ENCODE data around the gene SPINDOC. TPM values are rescaled to one million over a fixed set of nuclear protein-coding genes. Genes with fewer than 3 reads are reported as not detected.

SPINDOC gene
- total and polyA plus RNA-seq, 9 donors, result 12.1 to 32.9 (median 24.4) TPM

DNA sequence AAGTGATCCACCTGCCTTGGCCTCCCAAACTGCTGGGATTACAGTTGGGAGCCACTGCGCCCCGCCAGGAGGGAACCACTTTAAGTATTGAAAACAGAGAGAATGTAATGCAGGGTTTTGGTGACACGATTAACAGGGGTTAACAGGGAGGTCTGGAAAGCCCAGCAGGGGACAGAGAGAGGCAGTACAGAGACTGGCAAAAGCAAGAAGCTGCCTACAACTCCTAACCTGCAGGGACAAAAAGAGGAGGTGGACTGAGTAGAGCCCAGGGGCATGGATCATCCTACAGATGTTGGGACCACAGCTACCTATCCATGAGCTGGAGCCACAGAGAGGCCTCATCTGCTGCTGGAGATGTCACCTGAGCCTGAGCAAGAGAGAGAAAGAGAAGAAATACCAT, 1.7 kb upstream of the SPINDOC start:
- H3K27ac ChIP-seq (ENCODE audit: low read length), result no peak overlapping the region
- H3K4me1 ChIP-seq (ENCODE audit: control insufficient read depth, insufficient read depth, low read length), result peaks cover 15% of the 10 kb centered on the region
- no peak overlapping the region for H3K4me3 ChIP-seq (ENCODE audit: low read length)
- DNase-seq, result no peak
- WGBS (ENCODE audit: insufficient coverage), result 62% methylated on average over 3 of the region's 3 CpGs
- no peaks in the 10 kb centered on the region for H3K27me3 ChIP-seq (ENCODE audit: control insufficient read depth, insufficient read depth, low read length)
- H3K36me3 ChIP-seq (ENCODE audit: control insufficient read depth, insufficient read depth, low read length), result peaks cover 6% of the 10 kb centered on the region
- no peaks in the 10 kb centered on the region for H3K9me3 ChIP-seq (replicated peaks; ENCODE audit: control insufficient read depth, low read depth, low read length)

GRCh38 chr11:63813563-63814382, 517 bp downstream of the SPINDOC start:
- Histone ChIP-seq H3K27ac (ENCODE audit: low read length) (peak overlapping the region; percentile 82), H3K27me3 (ENCODE audit: control insufficient read depth, insufficient read depth, low read length) (no peaks in the 10 kb centered on the region), H3K9me3 (replicated peaks; ENCODE audit: control insufficient read depth, low read depth, low read length) (no peaks in the 10 kb centered on the region), H3K4me1 (ENCODE audit: control insufficient read depth, insufficient read depth, low read length) (peaks cover 15% of the 10 kb centered on the region), H3K36me3 (ENCODE audit: control insufficient read depth, insufficient read depth, low read length) (peaks cover 28% of the 10 kb centered on the region), H3K4me3 (ENCODE audit: low read length) (peak overlapping the region; percentile 95)
- DNase-seq, result peak; percentile 78
- WGBS (ENCODE audit: insufficient coverage), result under 1% methylated on average over 42 of the region's 74 CpGs

DNA sequence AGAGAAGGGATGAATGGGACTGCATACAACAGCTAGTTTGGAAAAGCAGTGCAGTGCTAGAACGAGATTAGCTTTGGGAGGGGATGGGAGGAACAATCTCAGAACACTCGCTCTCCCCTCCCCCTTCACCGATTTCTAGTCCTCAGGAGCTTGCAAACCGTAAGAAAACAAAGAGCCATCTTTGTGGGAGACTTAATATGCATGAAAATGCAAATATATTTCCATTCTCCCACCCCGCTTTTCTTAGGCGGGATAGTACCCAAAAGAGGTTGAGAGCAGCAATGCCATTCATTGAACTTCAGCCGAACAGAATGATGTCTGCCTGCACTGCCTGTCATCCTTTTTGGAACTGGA, 1.1 kb downstream of the SPINDOC start:
- Histone ChIP-seq H3K36me3 (ENCODE audit: control insufficient read depth, insufficient read depth, low read length) (peaks cover 33% of the 10 kb centered on the region), H3K9me3 (replicated peaks; ENCODE audit: control insufficient read depth, low read depth, low read length) (no peaks in the 10 kb centered on the region), H3K4me1 (ENCODE audit: control insufficient read depth, insufficient read depth, low read length) (peaks cover 15% of the 10 kb centered on the region), H3K27ac (ENCODE audit: low read length) (no peak overlapping the region), H3K4me3 (ENCODE audit: low read length) (peak overlapping the region; percentile 95), H3K27me3 (ENCODE audit: control insufficient read depth, insufficient read depth, low read length) (no peaks in the 10 kb centered on the region)
- DNase-seq, result no peak
- WGBS (ENCODE audit: insufficient coverage), result 20% methylated on average over 2 of the region's 7 CpGs

DNA sequence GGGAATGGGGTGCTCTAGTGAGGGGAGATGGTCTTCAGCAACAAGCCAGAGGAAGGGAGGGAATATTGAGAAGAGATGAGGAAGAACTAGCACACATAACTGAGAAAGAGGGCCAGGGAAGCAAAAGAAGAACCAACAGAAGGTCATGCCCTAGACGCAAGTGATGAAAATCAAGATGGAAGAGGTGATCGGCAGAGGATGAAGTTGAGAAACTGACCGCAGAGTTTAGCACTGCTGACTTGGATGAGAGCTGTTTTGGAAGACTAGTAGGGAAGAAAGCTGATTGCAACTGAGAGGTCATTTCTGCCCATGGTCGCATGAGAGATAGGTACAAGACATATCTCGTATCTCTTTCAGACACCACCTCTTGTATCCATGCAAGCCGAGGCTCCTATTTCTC, 2.9 kb downstream of the SPINDOC start:
- H3K4me1 ChIP-seq (ENCODE audit: control insufficient read depth, insufficient read depth, low read length), result peaks cover 15% of the 10 kb centered on the region
- H3K36me3 ChIP-seq (ENCODE audit: control insufficient read depth, insufficient read depth, low read length), result peaks cover 44% of the 10 kb centered on the region
- H3K27ac ChIP-seq (ENCODE audit: low read length), result no peak overlapping the region
- H3K4me3 ChIP-seq (ENCODE audit: low read length), result no peak overlapping the region
- WGBS (ENCODE audit: insufficient coverage), result 72% methylated on average over 3 of the region's 6 CpGs
- H3K27me3 ChIP-seq (ENCODE audit: control insufficient read depth, insufficient read depth, low read length), result no peaks in the 10 kb centered on the region
- no peak for DNase-seq
- no peaks in the 10 kb centered on the region for H3K9me3 ChIP-seq (replicated peaks; ENCODE audit: control insufficient read depth, low read depth, low read length)

DNA sequence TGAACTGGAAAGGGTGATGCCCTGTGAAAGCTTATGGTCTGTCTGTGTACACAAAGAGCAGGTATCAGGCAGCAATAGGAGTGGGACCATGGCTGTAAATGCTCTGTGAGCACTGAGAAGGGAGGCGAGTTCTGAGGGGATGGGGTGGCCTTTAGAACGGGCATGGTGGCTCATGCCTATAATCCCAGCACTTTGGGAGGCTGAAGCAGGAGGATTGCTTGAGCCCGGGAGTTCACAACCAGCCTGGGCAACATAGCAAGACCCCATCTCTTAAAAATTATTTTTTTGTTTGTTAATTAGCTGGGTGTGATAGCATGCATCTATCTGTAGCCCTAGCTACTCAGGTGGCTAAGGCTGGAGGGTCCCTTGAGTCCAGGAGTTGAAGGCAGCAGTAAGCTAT, 3.5 kb downstream of the SPINDOC start:
- peaks cover 50% of the 10 kb centered on the region for H3K36me3 ChIP-seq (ENCODE audit: control insufficient read depth, insufficient read depth, low read length)

GRCh38 chr11:63817758-63818498, 4.7 kb downstream of the SPINDOC start:
- DNase-seq, result no peak
- Histone ChIP-seq H3K27me3 (ENCODE audit: control insufficient read depth, insufficient read depth, low read length) (no peaks in the 10 kb centered on the region), H3K27ac (ENCODE audit: low read length) (no peak overlapping the region), H3K4me1 (ENCODE audit: control insufficient read depth, insufficient read depth, low read length) (peaks cover 11% of the 10 kb centered on the region), H3K4me3 (ENCODE audit: low read length) (no peak overlapping the region), H3K36me3 (ENCODE audit: control insufficient read depth, insufficient read depth, low read length) (peaks cover 62% of the 10 kb centered on the region), H3K9me3 (replicated peaks; ENCODE audit: control insufficient read depth, low read depth, low read length) (no peaks in the 10 kb centered on the region)
- 94% methylated on average over 15 of the region's 27 CpGs for WGBS (ENCODE audit: insufficient coverage)

More for the DNA sequence above, 3.5 kb downstream of the SPINDOC start:
- H3K27me3 ChIP-seq (ENCODE audit: control insufficient read depth, insufficient read depth, low read length), result no peaks in the 10 kb centered on the region
- H3K9me3 ChIP-seq (replicated peaks; ENCODE audit: control insufficient read depth, low read depth, low read length), result no peaks in the 10 kb centered on the region
- no peak overlapping the region for H3K27ac ChIP-seq (ENCODE audit: low read length)
- DNase-seq, result no peak
- H3K4me3 ChIP-seq (ENCODE audit: low read length), result no peak overlapping the region
- H3K4me1 ChIP-seq (ENCODE audit: control insufficient read depth, insufficient read depth, low read length), result peaks cover 15% of the 10 kb centered on the region
- 90% methylated on average over 2 of the region's 3 CpGs for WGBS (ENCODE audit: insufficient coverage)

GRCh38 chr11:63818609-63819008, 5.4 kb downstream of the SPINDOC start:
- WGBS (ENCODE audit: insufficient coverage), result 94% methylated on average over 17 of the region's 19 CpGs
- no peak for DNase-seq
- peaks cover 10% of the 10 kb centered on the region for H3K4me1 ChIP-seq (ENCODE audit: control insufficient read depth, insufficient read depth, low read length)
- H3K4me3 ChIP-seq (ENCODE audit: low read length), result no peak overlapping the region
- H3K9me3 ChIP-seq (replicated peaks; ENCODE audit: control insufficient read depth, low read depth, low read length), result no peaks in the 10 kb centered on the region
- H3K27me3 ChIP-seq (ENCODE audit: control insufficient read depth, insufficient read depth, low read length), result no peaks in the 10 kb centered on the region
- no peak overlapping the region for H3K27ac ChIP-seq (ENCODE audit: low read length)
- H3K36me3 ChIP-seq (ENCODE audit: control insufficient read depth, insufficient read depth, low read length), result peaks cover 67% of the 10 kb centered on the region

GRCh38 chr11:63821411-63821810, 8.2 kb downstream of the SPINDOC start:
- Histone ChIP-seq H3K27me3 (ENCODE audit: control insufficient read depth, insufficient read depth, low read length) (no peaks in the 10 kb centered on the region), H3K4me3 (ENCODE audit: low read length) (no peak overlapping the region), H3K9me3 (replicated peaks; ENCODE audit: control insufficient read depth, low read depth, low read length) (no peaks in the 10 kb centered on the region), H3K27ac (ENCODE audit: low read length) (no peak overlapping the region), H3K36me3 (ENCODE audit: control insufficient read depth, insufficient read depth, low read length) (peaks cover 78% of the 10 kb centered on the region), H3K4me1 (ENCODE audit: control insufficient read depth, insufficient read depth, low read length) (no peaks in the 10 kb centered on the region)
- WGBS (ENCODE audit: insufficient coverage), result 100% methylated on average over 3 of the region's 5 CpGs
- DNase-seq, result no peak

GRCh38 chr11:63826471-63827190, 13.4 kb downstream of the SPINDOC start:
- 83% methylated on average over 16 of the region's 17 CpGs for WGBS (ENCODE audit: insufficient coverage)
- H3K27me3 ChIP-seq (ENCODE audit: control insufficient read depth, insufficient read depth, low read length), result no peaks in the 10 kb centered on the region

More at GRCh38 chr11:63826471-63827190, 13.4 kb downstream of the SPINDOC start:
- no peak overlapping the region for H3K27ac ChIP-seq (ENCODE audit: low read length)
- H3K36me3 ChIP-seq (ENCODE audit: control insufficient read depth, insufficient read depth, low read length), result peaks cover 53% of the 10 kb centered on the region
- no peaks in the 10 kb centered on the region for H3K4me1 ChIP-seq (ENCODE audit: control insufficient read depth, insufficient read depth, low read length)
- no peak overlapping the region for H3K4me3 ChIP-seq (ENCODE audit: low read length)
- DNase-seq, result no peak
- no peaks in the 10 kb centered on the region for H3K9me3 ChIP-seq (replicated peaks; ENCODE audit: control insufficient read depth, low read depth, low read length)
